ENCODE data around the gene CAPRIN1.

Gene CAPRIN1

GRCh38 chr11:34128824-34129223 lies 77.3 kb downstream of the CAPRIN1 start:
- H3K4me3 ChIP-seq (replicated peaks; ENCODE audit: low read depth, low read length), result no peak overlapping the region
- DNase-seq (ENCODE audit: low read depth), result no peak
- TF ChIP-seq CTCF (IDR thresholded peaks at IDR 0.05; ENCODE audit: low read length, missing control alignments), result no peak

DNA sequence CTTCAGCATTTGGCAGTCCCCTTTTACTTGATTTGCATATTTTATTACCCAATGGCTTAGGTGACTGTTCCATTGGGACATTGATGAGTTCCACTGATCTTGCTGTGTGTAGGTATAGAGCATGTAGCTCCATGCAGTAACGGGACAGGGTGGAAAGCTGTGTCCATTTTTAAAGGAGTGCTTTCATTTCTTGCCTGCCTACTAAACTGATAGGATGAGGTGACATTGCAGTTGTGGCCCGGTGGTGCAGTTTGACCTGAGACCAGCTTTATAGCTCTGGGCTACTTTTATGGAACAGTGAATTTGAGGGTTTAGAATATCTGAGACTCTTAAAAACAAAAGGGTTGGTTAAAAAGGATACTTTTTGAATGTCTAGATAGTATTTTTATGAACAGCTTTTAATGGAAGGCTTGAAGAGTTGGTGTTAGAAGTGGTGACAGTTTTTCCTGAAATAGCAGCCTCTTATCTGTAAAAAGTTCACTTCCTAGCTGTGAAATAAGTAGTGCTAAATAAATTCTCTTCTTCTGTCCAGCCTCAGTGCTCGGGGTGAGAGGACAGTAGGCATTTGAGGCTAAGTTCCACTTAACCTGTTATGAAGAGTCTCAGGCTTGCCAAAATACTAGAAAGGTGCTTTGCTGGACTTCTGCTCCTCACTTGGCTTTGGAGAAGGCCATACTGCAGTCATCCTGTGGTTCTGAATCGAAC lies 80.9 kb downstream of the CAPRIN1 start:
- no peak for TF ChIP-seq CTCF (IDR thresholded peaks at IDR 0.05; ENCODE audit: low read length, missing control alignments)
- no peak for DNase-seq (ENCODE audit: low read depth)
- H3K4me3 ChIP-seq (replicated peaks; ENCODE audit: low read depth, low read length), result no peak overlapping the region

GRCh38 chr11:34134765-34135164 lies 83.2 kb downstream of the CAPRIN1 start:
- no peak for DNase-seq (ENCODE audit: low read depth)
- no peak overlapping the region for H3K4me3 ChIP-seq (replicated peaks; ENCODE audit: low read depth, low read length)
- TF ChIP-seq CTCF (IDR thresholded peaks at IDR 0.05; ENCODE audit: low read length, missing control alignments), result no peak

DNA sequence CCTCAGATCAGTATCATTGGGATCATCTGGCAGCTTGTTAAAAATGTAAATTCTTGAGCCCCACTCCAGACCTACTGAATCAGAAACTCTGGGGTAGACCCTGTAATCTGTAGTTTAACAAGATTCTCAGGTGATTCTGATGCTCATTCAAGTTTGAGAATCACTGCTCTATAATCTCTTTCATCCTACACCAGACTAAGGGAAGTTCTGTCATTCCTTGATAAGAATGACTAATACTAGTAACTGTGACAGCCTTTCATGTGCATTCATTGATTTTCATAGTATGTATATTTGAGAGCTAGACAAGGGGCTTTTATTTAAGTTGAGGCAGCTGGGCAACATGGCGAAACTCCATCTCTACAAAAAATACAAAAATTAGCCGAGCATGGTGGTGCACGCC lies 83.9 kb downstream of the CAPRIN1 start:
- no peak for TF ChIP-seq CTCF (IDR thresholded peaks at IDR 0.05; ENCODE audit: low read length, missing control alignments)
- DNase-seq (ENCODE audit: low read depth), result no peak
- H3K4me3 ChIP-seq (replicated peaks; ENCODE audit: low read depth, low read length), result no peak overlapping the region

DNA sequence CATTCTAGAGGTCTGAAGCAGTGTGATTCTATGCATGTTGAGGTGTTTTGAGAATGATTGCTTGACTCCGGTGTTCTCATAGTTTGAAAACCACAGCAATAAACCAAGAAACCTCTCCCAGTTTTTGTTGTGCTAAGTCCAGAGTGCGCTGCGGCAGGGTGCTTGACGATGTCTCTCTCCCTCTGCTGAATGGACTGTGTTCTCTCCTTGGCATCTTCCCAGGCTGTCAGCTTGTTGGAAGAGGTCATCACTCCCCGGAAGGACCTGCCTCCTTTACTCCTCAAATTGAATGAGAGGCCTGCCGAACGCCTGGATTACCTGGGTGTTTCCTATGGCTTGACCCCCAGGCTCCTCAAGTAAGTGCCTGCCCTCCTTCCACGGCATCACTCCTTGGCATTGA lies 84.9 kb downstream of the CAPRIN1 start:
- DNase-seq (ENCODE audit: low read depth), result no peak
- TF ChIP-seq CTCF (IDR thresholded peaks at IDR 0.05; ENCODE audit: low read length, missing control alignments), result no peak

DNA sequence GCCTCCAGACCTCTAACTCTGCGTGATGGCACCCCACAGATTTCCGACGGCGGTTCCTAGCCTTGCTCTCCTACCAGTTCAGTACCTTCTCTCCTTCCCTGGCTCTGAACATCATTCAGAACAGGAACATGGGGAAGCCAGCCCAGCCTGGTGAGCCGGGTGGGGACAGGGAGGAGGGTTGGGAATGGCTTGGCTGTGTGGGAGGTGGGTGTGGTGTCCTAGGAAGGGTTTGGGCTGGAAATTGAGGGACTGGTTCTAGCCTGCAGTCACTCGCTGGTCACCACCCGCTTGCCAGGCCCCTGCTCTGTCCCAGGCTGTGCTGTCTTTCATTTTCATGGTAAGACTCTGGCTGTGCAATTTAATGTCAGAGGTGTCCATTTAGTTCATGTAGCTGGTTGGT lies 87.8 kb downstream of the CAPRIN1 start:
- DNase-seq (ENCODE audit: low read depth), result no peak
- no peak for TF ChIP-seq CTCF (IDR thresholded peaks at IDR 0.05; ENCODE audit: low read length, missing control alignments)
- H3K4me3 ChIP-seq (replicated peaks; ENCODE audit: low read depth, low read length), result no peak overlapping the region

More for the DNA sequence above, 84.9 kb downstream of the CAPRIN1 start:
- no peak overlapping the region for H3K4me3 ChIP-seq (replicated peaks; ENCODE audit: low read depth, low read length)

GRCh38 chr11:34140149-34140548 lies 88.6 kb downstream of the CAPRIN1 start:
- no peak for DNase-seq (ENCODE audit: low read depth)
- H3K4me3 ChIP-seq (replicated peaks; ENCODE audit: low read depth, low read length), result no peak overlapping the region
- no peak for TF ChIP-seq CTCF (IDR thresholded peaks at IDR 0.05; ENCODE audit: low read length, missing control alignments)

Measured in fibroblast of pulmonary artery (primary cell).